ENCODE results near the gene MTOR.
"Not testable (repeated sequence)": the region's sequence is repeated elsewhere in the genome, so short reads cannot be mapped to it uniquely, and the experiment has no call there.

The MTOR gene

DNA sequence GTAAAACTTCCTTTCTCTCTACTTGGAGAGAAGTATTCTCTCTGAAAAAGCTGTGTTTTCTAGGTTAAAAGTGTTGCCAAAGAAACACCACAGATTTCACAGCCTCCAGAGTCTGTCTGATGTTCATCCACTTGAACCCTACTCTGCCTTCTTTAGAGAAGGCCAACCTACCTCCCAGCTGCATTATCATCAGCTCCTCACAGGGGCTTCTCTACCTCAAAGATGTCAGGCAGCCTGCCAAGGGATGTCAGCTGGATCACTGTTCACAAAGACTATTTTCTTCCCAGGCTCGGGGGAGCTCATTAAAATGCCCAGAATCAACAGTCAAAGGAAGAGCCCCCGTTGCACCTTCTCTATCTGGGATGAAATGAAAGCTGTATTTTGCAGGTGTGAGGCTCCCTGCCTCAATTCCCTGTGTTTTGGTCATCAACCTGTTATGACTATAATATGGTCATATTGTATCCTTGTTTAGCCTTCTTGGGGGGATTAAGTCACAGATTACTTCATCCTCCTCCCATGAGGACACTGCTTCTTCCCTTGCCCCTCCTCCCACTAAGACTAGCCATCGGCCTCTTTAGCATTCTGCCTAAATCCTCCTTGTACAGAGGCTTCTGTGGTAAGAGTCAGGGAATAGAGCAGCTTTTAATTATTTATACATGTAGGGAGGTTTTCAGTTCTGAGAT, 47.5 kb downstream of the MTOR start:
- no peak for DNase-seq

DNA sequence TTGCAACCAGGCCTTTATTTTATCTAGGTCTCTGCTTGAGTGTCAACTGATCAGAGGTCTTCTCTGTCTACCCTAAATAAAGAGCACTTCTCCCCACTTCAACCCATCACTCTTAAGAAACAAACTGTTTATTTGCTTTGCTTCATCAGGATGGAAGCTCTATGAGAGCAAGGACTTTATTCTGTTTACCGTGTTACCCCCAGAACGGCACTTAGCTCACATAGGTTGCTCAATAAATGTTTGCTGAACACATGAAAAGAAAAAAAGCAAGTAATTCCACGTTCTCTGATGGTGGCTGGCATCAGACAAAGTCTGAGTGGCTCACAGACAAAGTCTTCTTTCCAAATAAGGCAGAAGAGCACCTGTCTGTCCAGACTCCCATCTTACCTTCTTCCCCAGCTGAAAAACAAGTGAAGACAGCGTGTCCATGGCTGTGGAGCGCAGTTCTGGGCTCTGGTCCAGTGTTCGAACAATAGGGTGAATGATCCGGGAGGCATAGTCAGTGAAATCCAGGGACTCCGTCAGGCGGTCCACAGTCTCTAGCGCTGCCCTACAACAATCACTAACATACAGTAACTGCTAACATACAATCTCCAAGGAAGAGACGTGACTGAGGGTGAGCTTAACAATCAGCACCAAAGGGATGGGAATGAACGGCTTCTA, 50.3 kb downstream of the MTOR start:
- no peak for DNase-seq

DNA sequence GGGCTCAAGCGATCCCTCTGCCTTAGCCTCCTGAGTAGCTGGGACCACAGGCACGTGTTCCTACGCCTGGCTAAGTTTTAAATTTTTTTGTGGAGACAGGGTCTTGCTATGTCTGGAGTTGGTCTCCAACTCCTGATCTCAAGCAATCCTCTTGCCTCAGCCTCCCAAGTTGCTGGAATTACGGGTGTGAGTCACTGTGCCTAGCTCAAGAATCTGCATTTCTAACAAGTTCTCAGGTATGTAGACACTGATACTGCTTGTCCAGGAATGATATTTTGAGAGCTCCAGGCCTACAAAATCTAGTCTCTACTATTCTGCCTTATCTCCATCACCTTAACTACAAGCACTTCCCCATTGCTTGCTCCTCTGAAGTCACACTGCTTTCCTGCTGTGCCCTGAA, 50.9 kb downstream of the MTOR start:
- DNase-seq = no peak

DNA sequence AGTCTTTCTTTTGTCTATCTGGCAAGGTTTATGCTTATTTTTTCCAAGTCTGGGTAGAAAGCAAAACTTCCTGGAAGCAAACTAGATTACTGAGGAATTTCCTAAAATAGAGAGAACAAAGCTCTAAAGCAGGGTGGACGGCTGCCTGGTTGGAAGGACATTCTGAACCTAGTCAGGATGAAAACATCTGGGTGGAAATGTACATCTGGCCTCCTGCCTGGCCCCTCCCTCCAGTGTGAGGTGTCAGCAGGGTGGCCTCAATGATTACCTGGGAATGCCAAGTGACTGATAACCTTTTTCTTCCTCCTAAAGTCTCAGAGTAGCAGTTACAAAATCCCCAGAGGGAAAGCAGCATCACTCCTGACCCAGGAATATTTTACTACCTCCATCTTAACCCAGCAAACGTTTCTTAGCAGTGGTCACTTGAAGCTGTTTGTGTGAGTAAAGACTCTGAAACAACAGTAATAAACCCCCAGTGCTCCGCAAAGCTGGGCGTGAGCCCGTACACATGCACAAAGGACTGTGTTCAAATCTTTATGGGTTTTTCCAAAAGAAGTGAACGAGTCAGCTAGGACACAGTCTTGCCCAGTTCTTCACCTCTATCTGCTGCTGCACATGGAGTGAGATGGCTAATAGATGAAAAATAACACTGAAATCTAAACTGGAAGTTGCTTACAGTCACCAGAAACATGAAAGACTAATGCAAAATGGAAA, 54.3 kb downstream of the MTOR start:
- DNase-seq = no peak

DNA sequence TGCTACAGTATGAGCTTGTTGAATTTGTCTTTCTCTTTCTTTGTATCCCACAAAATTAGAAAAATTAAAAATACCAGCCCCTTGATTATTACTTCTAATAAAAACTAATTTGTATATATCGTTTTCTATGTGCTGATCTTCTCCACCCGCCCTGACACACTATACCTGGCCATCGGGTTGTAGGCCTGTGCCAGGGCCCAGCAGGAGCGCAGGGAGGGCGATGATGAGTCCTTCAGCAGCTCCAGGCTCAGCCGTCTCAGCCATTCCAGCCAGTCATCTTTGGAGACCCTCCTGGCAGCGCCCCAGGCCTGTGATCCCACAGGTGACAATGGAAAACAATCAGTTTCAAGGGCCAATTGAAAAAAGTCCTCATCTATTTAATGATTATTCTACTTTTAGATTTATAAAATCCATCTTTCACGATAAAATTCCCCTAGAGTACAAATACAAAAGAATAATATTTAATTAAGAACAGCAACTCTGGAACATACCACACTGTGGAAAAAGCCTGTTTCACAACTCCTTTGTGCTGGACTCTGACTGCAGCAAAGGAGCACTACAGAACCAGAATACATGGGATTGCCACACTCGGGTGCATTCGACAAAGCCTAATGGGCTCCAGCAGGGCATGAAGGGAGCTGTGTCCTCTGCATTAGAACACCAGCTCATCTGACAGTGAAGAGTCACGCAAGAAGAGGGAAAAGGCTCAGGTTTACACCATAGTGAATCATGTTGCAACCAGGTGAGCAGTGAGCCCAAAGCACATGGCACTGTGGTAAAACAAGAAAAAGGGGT, 57.8 kb downstream of the MTOR start:
- no peak for DNase-seq

DNA sequence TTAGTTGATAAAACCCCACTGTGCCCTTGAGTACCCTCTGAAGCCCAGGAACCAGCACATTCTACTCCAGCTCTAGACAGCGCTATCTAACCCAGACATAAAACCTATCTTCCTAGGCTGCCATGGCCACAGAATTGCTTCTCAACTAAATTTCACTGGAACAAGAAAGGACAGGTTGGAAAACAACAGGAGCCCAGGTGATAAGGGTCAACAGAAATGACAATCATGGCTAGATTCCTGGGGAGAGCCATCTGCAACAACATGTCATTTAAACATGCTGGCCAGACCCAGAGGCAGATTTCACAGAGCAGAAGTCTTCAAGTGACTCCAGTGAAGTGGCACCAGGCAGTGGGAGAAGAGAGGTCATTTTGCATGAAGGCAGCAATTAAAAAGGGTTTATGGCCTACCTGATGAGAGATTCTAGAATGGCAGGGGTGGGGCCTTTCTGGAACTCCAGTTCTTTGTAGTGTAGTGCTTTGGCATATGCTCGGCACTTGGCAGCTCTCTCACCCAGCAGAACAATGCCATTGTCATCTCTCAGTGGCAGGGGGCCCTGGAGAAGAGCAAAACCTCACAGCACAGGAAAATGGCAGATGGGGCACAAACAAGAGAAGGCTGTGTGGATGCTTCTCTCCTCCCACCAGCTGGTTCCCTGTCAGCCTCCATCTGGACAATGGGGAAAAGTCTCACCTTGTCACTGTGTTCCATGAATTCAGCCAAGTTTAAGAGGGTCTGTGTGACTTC, 63.3 kb downstream of the MTOR start:
- no peak for DNase-seq

DNA sequence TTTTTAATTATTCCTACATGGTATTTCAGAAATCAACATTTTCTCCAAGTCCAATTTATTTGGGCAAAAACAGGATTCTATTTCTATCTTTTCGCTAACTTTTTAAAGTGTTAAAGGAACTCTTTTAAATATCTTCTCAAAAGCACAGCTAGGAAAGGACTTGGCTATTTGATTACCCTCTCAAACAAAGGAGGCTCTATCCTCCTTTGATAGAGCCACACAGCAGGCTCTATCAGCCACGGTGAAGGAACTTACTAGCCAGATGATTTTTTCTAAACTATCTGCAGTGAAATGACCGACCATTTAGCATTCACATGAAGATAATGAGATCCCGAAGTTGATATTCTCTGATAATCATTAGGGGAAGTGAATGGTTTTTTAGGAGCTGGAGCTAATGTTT, 64.1 kb downstream of the MTOR start:
- DNase-seq = no peak

DNA sequence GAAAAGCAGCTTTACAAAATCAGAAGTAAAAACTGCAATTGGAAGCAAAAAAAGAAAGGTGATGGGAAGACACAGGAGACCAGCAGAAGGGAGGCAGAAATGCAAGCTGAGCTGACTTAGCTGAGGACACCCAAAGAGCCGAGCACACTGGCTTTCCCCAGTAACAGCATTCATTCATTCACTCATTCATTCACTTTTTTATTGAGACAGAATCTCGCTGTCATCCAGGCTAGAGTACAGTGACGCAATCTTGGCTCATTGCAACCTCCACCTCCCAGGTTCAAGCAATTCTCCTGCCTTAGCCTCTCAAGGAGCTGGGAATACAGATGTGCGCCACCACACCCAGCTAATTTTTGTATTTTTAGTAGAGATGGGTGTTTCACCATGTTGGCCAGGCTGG, 65.0 kb downstream of the MTOR start:
- no peak for DNase-seq

DNA sequence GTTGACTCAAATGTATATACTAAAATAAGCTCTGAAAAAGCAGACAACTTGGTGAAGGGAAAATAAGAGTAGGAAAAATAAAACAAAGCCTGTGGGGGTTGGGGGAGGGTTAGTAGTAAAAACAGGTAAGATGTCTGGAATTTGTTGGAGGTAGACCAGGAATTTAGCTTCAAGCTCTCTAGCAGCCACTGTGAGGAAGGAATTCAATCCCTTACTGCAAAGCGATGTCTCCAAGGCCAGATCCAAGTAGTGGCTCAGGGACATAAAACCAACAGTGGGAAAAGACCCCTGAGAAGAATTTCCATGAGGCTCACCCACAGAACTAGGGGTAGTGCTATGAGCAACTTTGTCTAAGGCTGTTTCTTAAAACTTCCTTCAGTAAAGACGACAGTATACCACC, 65.4 kb downstream of the MTOR start:
- no peak for DNase-seq

DNA sequence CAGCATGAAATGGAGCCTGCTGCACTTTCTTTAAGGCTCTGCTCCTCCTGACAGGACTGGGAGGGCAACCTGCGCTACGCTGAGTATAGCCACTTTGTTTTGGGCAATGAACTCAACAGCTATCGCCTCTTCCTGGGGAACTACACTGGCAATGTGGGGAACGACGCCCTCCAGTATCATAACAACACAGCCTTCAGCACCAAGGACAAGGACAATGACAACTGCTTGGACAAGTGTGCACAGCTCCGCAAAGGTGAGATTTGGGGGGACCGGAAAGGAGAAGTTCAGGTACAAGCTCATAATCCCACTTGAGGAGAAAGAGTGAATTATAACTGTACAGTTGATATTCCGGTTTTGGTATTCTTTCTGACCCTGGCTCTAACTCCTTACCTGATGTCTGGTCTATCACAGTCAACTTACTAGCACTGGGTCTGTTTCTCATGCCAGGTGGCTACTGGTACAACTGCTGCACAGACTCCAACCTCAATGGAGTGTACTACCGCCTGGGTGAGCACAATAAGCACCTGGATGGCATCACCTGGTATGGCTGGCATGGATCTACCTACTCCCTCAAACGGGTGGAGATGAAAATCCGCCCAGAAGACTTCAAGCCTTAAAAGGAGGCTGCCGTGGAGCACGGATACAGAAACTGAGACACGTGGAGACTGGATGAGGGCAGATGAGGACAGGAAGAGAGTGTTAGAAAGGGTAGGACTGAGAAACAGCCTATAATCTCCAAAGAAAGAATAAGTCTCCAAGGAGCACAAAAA, 67.8 kb downstream of the MTOR start:
- DNase-seq = no peak

DNA sequence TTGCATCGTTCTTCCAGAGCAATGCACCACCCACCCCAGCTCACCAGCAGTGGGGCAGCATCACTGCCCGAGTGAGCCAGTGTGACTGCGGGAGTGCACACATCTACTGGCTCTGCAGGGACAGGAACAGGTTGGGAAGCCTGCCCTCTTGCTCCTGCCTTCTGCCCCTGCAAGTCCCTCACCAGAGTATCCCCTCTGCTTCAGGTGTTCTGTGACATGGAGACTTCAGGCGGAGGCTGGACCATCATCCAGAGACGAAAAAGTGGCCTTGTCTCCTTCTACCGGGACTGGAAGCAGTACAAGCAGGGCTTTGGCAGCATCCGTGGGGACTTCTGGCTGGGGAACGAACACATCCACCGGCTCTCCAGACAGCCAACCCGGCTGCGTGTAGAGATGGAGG, 69.0 kb downstream of the MTOR start:
- DNase-seq = no peak

DNA sequence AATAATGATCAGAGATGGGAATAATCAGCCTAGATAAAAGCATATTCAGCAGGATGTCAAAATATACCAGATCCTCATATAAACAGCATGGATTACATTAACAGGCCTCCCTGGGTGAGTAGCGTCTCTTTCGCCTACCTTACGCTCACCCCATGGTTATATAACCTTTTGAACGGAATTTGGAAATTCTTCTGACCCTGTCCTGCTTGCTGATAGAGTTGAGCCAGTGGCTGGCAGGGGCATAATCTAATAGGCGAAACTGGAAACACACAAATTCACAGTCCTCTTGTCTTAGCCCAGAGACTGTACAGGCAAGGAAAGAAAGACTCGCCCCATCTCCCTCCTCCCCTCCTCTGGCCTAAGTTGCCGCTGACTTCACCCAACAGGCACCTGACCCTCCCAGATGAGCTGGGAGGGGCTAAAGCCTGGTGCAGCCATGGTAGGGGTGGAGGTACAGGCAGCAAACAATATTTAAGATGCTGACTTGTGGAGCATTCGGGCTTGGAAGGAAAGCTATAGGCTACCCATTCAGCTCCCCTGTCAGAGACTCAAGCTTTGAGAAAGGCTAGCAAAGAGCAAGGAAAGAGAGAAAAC, 73.4 kb downstream of the MTOR start, which contains the start of gene ANGPTL7:
Gene ANGPTL7, plus strand, starts transcription at position 498 of the 594 bp plus-strand sequence. CDS start 225 bp downstream, outside the sequence.
- DNase-seq = no peak

DNA sequence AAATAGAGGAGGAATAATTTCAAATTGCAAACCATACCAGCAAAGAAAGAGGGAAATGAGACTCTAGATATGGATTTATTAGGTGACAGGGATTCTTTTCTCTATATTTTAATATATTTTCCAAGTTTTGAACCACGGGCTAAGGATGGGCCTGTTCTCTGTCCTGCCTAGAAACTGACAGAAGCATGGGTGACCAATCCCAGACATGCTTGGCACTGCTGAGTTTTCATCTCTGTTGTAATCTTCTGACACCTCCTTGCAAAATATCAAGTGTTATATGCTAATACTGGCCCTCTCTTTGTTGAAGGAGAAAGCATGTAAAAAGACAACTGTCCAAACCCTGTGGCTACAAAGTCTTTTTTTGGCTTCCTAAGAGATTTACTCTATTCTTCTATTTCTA, 74.0 kb downstream of the MTOR start:
- no peak for DNase-seq

DNA sequence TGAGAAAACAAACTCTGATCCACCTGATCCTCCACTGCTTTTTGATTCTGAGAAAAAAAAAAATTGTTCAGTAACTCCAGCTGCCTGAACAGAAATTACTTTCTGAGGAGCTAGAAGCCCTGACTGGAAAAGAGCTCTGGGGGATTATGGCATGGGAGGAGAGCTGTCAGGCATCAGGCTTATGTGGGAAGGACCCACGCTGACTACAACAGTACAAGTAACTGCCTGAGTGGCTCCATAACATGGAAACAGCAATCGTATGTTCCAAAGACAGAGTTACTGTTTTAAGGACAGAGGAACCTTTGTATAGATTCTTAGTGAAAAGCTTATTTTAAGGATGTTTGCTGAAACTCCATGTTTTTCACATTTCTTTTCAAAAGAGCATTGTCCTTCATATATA, 74.4 kb downstream of the MTOR start:
- no peak for DNase-seq

DNA sequence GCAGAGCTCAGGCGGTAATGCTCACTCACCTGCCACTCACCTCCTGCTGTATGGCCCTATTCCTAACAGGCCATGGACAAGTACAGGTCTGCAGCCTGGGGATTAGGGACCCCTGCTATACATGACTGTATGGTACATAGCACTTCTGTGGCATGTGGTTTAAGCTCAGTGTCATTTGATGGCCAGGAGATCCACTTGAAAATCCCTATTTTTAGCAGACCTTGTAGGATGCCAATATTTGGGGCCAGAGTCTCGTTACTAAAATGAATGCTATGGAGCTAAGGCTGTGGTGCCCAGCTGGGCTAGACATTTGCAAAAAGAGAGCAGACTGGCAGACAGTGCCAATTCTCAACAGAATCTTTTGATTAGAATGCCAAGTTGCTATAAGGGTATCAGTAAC, 74.9 kb downstream of the MTOR start:
- DNase-seq = no peak

DNA sequence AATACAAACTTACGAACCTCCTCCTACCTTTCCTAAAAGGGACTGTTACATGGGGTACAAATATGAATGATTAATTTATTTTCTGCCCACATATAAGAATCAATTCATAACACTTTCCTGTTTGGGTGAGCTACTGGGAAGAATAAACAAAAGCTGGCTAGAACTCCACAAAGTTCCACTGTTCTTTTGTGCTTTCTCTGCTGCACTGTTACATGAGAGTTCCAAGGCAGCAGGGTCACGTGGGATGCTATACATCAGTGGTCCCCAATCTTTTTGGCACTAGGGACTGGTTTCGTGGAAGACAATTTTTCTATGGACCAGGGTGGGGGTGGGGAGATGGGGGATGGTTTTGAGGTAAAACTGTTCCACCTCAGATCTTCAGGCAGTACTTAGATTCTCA, 75.4 kb downstream of the MTOR start:
- no peak for DNase-seq

DNA sequence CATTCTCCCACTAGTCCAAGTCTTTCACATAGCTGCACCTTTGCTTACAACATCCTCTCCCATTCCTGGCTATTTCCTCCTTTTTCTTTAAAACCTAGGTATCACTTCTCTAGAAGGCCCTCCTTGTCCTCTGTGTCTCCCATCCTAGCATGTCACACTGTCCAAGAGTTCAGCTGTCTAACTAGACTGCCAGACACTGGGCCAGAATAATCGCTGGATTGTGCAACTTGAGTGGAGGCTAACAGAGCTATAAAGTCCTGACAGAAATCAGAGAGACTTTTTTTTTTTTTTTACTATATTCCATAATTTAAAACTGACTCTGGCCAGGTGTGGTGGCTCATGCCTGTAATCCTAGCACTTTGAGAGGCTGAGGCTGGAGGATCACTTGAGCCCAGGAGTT, 77.4 kb downstream of the MTOR start:
- DNase-seq = no peak

DNA sequence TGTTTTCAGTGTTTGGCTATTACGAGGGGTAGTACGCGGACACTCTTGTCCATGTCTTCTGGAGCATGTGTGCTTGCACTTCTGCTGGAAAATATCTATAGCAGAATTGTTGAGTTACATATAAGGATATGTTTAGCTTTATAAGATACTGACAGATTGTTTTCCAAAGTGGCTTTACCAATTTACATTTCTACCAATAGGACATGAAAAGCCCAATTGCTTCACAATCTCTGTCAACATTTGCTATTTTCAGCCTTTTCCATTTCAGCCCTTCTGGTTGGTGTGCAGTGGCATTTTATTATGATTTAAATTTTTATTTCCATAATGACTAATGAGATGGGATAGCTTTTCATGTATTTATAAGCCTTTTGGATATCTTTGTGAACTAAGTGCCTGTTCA, 79.5 kb downstream of the MTOR start:
- no peak for DNase-seq

DNA sequence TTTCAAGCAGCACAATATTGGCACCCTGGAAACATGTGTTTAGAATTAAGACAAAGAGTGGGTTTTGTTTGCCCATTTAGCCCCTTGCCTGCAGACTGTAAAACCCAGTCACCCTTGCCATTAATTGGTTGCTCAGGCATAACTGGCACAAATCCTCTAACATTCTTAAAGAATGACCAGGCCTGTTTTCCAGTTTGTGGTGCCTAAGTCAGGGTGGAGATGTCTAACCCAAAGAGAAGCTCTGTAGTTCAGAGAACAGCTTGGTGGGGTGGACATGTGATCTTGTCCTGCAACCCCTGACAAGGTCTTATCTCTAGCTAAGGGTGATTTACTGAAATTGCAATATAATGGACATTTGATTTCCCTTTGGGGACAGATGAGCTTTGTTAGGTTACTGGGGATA, 82.0 kb downstream of the MTOR start:
- no peak for DNase-seq

DNA sequence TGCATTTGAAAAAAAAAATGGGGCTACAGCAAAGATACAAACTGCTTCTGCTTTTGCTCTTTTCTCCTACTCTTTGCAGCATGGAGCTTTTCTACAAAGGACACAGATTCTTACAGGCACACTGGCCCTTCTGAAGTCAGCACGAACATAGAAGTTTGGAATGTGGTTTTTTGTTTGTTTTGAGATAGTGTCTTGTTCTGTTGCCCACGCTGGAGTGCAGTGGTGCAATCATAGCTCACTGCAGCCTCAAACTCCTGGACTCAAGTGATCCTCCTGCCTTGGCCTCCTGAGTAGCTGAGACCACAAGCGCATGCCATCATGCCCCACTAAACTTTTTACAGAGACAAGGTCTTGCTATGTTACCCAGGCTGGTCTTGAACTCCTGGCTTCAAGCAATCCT, 82.6 kb downstream of the MTOR start:
- not testable (repeated sequence) for DNase-seq

DNA sequence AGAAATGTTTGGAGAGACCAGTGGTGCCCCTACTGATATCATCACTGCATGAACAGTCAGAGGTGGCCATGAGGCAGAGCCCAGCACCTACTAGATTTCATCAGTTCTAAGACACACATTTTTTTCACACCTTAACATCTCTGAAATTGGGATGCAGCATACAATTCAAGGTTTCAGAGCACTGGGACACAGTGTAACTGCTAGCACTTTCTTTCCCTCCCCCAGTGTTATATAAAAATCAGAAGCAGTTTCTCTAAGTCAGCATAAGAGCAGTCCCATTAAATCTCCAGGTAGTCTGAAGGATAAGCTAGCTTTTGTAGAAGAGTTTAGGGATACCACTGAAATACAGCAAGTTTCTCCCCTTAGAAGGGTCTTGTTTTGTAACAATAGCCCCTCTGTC, 83.2 kb downstream of the MTOR start:
- no peak for DNase-seq

All from cortex of kidney (tissue), 1 donor.